D341Med (cell line): ENCODE data around the gene ZNF789.
A peak's percentile ranks its signal among the peaks of the same experiment; 100 is the strongest.
"Not testable (repeated sequence)": the region's sequence is repeated elsewhere in the genome, so short reads cannot be mapped to it uniquely, and the experiment has no call there.

ENCODE experiments used
- DNase-seq: peaks from one replicate; pipeline ENCODE4 v3.0.0; 2012; ENCODE audit warnings: low spot score

Gene ZNF789

DNA sequence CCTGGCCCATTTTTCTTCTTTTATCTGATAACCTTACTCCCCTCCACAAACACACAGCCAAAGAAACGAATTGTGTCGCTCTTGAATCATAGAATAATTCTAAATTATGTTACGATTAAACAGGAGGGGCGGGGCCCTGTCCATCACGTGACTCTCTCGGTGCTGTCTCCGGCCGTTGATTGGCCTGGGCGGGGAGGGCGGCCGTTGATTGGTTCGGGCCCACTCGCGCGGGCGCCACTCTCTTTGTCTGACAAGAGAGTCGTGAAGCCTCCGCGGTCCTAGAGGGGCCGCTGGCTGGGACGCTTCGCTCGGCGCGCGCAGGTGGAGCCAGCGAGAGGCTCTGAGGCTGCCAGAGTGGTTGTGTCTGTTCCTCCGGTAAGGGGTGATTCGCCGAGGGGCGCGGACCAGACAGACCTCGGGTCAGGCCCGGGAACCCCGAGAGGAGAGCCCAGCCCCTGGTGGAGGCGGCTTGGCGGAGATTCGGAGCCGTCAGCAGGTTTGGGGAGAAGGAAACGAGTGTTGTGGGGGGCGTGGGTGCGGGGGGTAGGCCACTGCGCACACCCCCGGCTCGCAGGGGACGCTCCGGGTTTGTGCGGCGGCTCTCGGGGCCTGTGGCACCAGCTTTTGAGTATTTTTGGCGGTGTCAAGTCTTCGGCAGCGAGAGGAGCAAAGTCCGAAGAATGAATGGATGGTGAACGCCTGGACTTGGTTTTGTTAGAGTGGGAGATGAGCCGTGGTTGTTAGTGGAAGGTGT lies at the start of gene ZNF789:
ZNF789 (plus strand) TSS at position 330 of the 754 bp plus-strand sequence. CDS start 3,567 bp downstream, outside the sequence.
- peak; percentile 99 for DNase-seq

- DNase-seq: no peak
Observed at GRCh38 chr7:99424932-99425730, 47.6 kb upstream of the ZNF789 start.

DNA sequence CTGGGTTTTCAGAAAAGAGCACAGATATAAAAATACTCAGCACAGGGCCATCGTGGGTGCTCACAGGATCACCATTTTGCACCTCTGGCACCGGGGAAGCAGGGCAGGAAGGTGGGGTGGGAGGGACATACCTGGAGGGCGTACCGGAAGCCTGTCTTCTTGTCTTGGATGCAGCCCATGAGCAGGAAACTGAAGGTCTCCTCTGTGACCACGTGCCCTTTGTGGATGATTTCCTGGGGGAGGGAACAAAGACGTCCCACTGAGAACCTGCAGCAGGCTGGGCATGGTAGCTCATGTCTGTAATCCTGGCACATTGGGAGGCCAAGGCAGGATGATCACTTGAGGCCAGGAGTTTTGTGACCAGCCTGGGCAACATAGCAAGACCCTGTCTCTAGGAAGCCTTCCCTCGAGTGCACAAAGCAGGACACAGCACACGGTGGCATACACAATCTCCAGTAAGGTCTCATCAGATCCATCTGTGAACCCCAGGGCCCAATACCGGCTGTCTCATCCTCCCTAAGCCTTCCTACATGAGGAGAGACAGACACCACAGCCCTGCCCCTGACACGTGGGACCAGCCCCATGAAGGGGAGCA lies 43.6 kb upstream of the ZNF789 start:
- no peak for DNase-seq

GRCh38 chr7:99429756-99430155 lies 42.9 kb upstream of the ZNF789 start:
- DNase-seq: no peak

DNA sequence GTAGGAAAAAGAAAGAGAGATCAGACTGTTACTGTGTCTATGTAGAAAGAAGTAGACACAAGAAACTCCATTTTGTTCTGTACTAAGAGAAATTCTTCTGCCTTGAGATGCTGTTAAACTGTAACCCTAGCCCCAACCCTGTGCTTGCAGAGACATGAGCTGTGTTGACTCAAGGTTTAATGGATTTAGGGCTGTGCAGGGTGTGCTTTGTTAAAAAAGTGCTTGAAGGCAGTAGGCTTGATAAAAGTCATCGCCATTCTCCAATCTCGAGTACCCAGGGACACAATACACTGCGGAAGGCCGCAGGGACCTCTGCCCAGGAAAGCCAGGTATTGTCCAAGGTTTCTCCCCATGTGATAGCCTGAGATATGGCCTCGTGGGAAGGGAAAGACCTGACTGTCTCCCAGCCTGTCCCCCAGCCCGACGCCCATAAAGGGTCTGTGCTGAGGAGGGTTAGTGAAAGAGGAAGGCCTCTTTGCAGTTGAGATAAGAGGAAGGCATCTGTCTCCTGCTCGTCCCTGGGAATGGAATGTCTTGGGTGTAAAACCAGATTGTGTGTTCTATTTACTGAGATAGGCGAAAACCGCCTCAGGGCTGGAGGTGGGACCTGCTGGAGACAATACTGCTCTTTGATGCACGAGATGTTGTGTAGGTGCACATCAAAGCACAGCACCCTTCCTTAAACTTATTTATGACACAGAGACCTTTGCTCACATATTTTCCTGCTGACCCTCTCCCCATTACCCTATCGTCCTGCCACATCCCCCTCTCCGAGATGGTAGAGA lies 40.7 kb upstream of the ZNF789 start:
- not testable (repeated sequence) for DNase-seq

DNA sequence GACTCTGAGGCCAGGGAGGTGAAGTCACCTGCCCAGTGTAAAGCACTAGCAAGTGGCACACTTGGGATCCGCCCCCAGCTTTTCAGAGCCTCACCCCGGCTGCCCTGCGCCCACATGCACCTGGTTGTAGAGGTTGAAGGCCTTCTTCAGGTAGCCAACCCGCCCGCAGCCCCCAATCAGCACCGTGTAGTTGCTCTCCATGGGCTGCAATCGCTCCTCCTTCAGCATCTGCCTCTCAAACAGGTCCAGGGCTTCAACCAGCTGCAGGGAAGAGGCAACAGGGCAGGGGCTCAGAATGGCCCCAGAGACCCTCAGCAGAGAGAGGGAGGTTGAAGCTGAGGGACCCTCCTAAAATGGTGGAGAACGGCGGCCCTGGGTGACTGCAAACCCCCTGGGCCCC lies 39.5 kb upstream of the ZNF789 start:
- DNase-seq: no peak

DNA sequence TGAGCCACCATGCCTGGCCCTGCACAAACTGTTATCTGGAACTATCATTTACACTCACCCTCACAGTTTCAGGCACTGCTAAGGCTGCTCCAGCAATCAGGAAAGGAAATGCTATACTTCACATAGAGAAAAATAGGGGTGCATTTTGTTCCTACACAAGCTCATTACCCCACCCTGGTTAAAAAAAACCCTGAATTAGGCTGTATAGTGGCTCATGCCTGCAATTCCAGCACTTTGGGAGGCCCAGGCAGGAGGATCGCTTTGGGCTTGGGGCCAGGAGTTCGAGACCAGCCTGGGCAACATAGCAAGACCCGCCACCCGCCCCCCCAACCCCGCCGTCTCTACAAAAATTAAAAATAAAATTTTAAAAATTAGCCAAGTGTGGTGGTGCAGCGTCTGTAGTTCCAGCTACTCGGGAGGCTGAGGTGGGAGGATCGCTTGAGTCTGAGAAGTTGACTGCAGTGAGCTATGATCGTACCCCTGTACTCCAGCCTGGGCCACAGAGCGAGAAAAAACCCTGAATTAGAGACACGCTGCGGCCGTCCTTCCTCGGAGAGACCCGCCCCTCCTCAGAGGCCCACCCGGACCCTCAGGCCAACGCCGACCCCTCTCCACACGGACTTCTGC lies 34.6 kb upstream of the ZNF789 start:
- no peak for DNase-seq

GRCh38 chr7:99438573-99439480 lies 33.9 kb upstream of the ZNF789 start, which contains the start of the genes CPSF4 and PTCD1:
TSS of gene CPSF4 (plus strand) at chr7:99438943. CDS start at chr7:99439083, 140 bp downstream.
TSS of gene PTCD1 (minus strand) at chr7:99438798. CDS start at chr7:99435242, 3,556 bp downstream.
- peak; percentile 98 for DNase-seq

DNA sequence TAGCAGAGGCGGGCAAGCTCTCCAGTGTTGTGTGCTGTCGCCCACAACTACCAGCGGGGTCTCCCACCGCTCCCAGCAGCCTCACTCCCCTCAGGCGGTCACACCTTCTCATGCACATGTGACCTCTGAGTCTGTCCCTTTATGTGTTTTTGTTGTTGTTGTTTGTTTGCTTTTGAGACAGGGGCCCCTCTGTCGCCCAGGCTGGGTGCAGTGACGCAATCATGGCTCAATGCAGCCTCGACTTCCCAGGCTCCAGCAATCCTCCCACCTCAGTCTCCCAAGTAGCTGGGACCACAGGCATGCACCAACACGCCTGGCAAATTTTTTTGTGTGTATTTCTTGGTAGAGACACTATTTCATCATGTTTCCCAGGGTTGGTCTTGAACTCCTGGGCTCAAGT lies 32.5 kb upstream of the ZNF789 start:
- DNase-seq: no peak

DNA sequence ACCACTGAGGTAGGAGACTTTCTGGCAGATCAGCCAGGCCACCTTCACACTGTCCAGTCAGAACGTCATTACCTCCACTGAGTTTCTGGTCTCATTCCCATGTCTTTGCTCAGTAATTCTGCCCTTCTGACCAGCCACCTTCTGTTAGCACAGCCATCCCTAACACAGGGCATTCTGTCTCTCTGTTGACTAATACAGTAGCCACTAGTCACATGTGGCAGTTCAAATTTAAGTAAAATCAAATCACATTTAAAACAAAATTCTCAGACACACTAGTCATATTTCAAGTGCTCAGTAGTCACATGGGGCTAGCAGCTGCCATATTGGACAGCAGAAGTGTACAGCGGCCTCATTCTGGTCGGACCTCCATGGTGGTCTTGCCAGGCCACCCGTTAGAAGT lies 26.6 kb upstream of the ZNF789 start:
- DNase-seq: no peak

- no peak for DNase-seq
Observed at GRCh38 chr7:99447943-99448342, 24.7 kb upstream of the ZNF789 start.

GRCh38 chr7:99448855-99449254 lies 23.8 kb upstream of the ZNF789 start:
- DNase-seq: no peak

GRCh38 chr7:99449326-99449725 lies 23.4 kb upstream of the ZNF789 start:
- DNase-seq: no peak

- no peak for DNase-seq
Observed at GRCh38 chr7:99451936-99452335, 20.8 kb upstream of the ZNF789 start.

DNA sequence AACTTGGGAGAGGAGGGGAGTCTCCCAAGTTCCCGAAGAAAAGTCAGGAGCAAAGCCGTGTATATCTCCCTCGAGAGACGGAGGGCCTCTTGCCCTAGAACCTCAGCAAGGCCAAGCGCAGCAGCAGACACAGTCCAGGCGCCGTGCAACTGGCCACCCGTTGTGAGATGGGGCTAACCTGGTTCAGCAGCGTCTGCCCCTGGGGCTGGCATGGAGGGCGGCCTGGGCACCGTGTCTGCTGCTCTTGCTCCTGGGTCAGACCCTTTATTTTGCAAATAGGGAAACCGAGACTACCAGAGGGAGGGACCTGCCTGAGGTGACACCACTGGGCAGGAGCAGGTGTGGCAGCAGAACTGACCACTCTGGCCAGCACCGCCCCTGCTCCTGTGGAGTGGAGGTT lies 20.1 kb upstream of the ZNF789 start:
- no peak for DNase-seq

DNA sequence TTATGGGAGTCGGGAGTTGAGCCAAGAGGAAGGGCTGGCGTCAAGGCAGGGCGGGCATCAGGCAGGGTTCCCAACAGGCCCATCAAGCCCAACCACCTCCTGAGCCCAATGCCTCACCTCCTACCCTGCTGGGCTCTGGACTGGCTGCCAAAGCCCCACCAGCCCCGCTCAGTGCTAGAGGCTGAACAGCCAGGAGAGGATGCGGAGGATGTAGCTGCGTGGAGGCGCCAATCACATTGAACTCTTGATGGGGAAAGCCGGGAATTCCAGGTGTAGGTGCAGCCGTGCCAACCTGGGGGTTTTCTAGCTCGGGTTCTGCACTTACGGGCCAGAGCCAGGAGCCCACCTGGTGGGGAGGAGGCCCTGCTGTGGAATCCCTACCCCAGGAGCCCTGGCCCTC lies 19.6 kb upstream of the ZNF789 start:
- no peak for DNase-seq

GRCh38 chr7:99455874-99456273 lies 16.8 kb upstream of the ZNF789 start:
- DNase-seq: no peak

DNA sequence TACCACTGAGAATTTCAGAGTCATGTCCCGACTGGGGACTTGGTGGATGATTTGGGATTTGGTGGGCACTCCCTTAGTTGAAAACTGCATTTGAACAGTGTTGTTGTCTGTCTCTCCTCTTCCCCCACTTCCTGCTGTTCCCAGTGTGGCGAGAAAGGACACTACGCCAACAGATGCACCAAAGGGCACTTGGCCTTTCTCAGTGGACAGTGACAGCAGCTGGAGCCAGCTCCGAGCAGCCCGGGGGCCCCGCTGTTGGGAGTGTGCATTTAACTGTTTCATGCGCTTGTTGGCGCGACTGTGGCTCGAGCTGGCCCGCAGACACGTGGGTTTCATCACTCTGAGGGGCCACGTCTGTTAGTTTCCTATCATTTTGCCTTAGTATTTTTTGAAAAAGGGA lies 16.4 kb upstream of the ZNF789 start:
- DNase-seq: no peak

- DNase-seq: no peak
Observed at GRCh38 chr7:99457050-99457649, 15.5 kb upstream of the ZNF789 start.
